Measurements from ENCODE around the gene ELMO1. TPM values are rescaled to one million over a fixed set of nuclear protein-coding genes. Genes with fewer than 3 reads are reported as not detected.

The ELMO1 gene
- total RNA-seq, 1 experiment from 2014 or later, result 8.7 TPM

- Histone ChIP-seq H3K27me3 (ENCODE audit: control insufficient read depth, insufficient read depth, low read length) (no peaks in the 10 kb centered on the region), H3K4me3 (ENCODE audit: insufficient read depth, low read depth, low read length) (no peak overlapping the region), H3K36me3 (replicated peaks; ENCODE audit: control insufficient read depth, insufficient read depth, low read length) (no peaks in the 10 kb centered on the region)
- no peak for DNase-seq
These were observed 115.6 kb downstream of the ELMO1 start for GRCh38 chr7:37333075-37333474.

- DNase-seq, result no peak
- no peaks in the 10 kb centered on the region for H3K27me3 ChIP-seq (ENCODE audit: control insufficient read depth, insufficient read depth, low read length)
- no peaks in the 10 kb centered on the region for H3K36me3 ChIP-seq (replicated peaks; ENCODE audit: control insufficient read depth, insufficient read depth, low read length)
- H3K4me3 ChIP-seq (ENCODE audit: insufficient read depth, low read depth, low read length), result no peak overlapping the region
These were observed 116.2 kb downstream of the ELMO1 start for GRCh38 chr7:37332243-37333016.

- DNase-seq, result no peak
- Histone ChIP-seq H3K4me3 (ENCODE audit: insufficient read depth, low read depth, low read length) (no peak overlapping the region), H3K36me3 (replicated peaks; ENCODE audit: control insufficient read depth, insufficient read depth, low read length) (no peaks in the 10 kb centered on the region), H3K27me3 (ENCODE audit: control insufficient read depth, insufficient read depth, low read length) (no peaks in the 10 kb centered on the region)
These were observed 117.9 kb downstream of the ELMO1 start for GRCh38 chr7:37330775-37331174.

GRCh38 chr7:37329940-37330339 is 118.7 kb downstream of the ELMO1 start:
- Histone ChIP-seq H3K4me3 (ENCODE audit: insufficient read depth, low read depth, low read length) (no peak overlapping the region), H3K27me3 (ENCODE audit: control insufficient read depth, insufficient read depth, low read length) (no peaks in the 10 kb centered on the region), H3K36me3 (replicated peaks; ENCODE audit: control insufficient read depth, insufficient read depth, low read length) (no peaks in the 10 kb centered on the region)
- no peak for DNase-seq

GRCh38 chr7:37327288-37327687 is 121.4 kb downstream of the ELMO1 start:
- Histone ChIP-seq H3K36me3 (replicated peaks; ENCODE audit: control insufficient read depth, insufficient read depth, low read length) (no peaks in the 10 kb centered on the region), H3K4me3 (ENCODE audit: insufficient read depth, low read depth, low read length) (no peak overlapping the region), H3K27me3 (ENCODE audit: control insufficient read depth, insufficient read depth, low read length) (no peaks in the 10 kb centered on the region)
- no peak for DNase-seq

- no peak for DNase-seq
- no peak overlapping the region for H3K4me3 ChIP-seq (ENCODE audit: insufficient read depth, low read depth, low read length)
- H3K36me3 ChIP-seq (replicated peaks; ENCODE audit: control insufficient read depth, insufficient read depth, low read length), result no peaks in the 10 kb centered on the region
- H3K27me3 ChIP-seq (ENCODE audit: control insufficient read depth, insufficient read depth, low read length), result no peaks in the 10 kb centered on the region
These were observed 124.7 kb downstream of the ELMO1 start for GRCh38 chr7:37323966-37324365.

- Histone ChIP-seq H3K4me3 (ENCODE audit: insufficient read depth, low read depth, low read length) (no peak overlapping the region), H3K36me3 (replicated peaks; ENCODE audit: control insufficient read depth, insufficient read depth, low read length) (no peaks in the 10 kb centered on the region), H3K27me3 (ENCODE audit: control insufficient read depth, insufficient read depth, low read length) (no peaks in the 10 kb centered on the region)
- DNase-seq, result no peak
These were observed 125.8 kb downstream of the ELMO1 start for GRCh38 chr7:37322831-37323230.

GRCh38 chr7:37320848-37321468 is 127.7 kb downstream of the ELMO1 start:
- Histone ChIP-seq H3K4me3 (ENCODE audit: insufficient read depth, low read depth, low read length) (no peak overlapping the region), H3K36me3 (replicated peaks; ENCODE audit: control insufficient read depth, insufficient read depth, low read length) (no peaks in the 10 kb centered on the region), H3K27me3 (ENCODE audit: control insufficient read depth, insufficient read depth, low read length) (no peaks in the 10 kb centered on the region)
- no peak for DNase-seq

GRCh38 chr7:37320140-37320847 is 128.4 kb downstream of the ELMO1 start:
- H3K4me3 ChIP-seq (ENCODE audit: insufficient read depth, low read depth, low read length), result no peak overlapping the region
- no peaks in the 10 kb centered on the region for H3K27me3 ChIP-seq (ENCODE audit: control insufficient read depth, insufficient read depth, low read length)
- DNase-seq, result no peak
- H3K36me3 ChIP-seq (replicated peaks; ENCODE audit: control insufficient read depth, insufficient read depth, low read length), result no peaks in the 10 kb centered on the region

- no peak overlapping the region for H3K4me3 ChIP-seq (ENCODE audit: insufficient read depth, low read depth, low read length)
- H3K36me3 ChIP-seq (replicated peaks; ENCODE audit: control insufficient read depth, insufficient read depth, low read length), result no peaks in the 10 kb centered on the region
- H3K27me3 ChIP-seq (ENCODE audit: control insufficient read depth, insufficient read depth, low read length), result no peaks in the 10 kb centered on the region
- no peak for DNase-seq
These were observed 130.1 kb downstream of the ELMO1 start for GRCh38 chr7:37318541-37318940.

- Histone ChIP-seq H3K36me3 (replicated peaks; ENCODE audit: control insufficient read depth, insufficient read depth, low read length) (no peaks in the 10 kb centered on the region), H3K27me3 (ENCODE audit: control insufficient read depth, insufficient read depth, low read length) (no peaks in the 10 kb centered on the region), H3K4me3 (ENCODE audit: insufficient read depth, low read depth, low read length) (no peak overlapping the region)
- DNase-seq, result no peak
These were observed 132.6 kb downstream of the ELMO1 start for GRCh38 chr7:37315772-37316715.

GRCh38 chr7:37312608-37313007 is 136.1 kb downstream of the ELMO1 start:
- DNase-seq, result no peak
- Histone ChIP-seq H3K27me3 (ENCODE audit: control insufficient read depth, insufficient read depth, low read length) (no peaks in the 10 kb centered on the region), H3K36me3 (replicated peaks; ENCODE audit: control insufficient read depth, insufficient read depth, low read length) (no peaks in the 10 kb centered on the region), H3K4me3 (ENCODE audit: insufficient read depth, low read depth, low read length) (no peak overlapping the region)

GRCh38 chr7:37311355-37311754 is 137.3 kb downstream of the ELMO1 start:
- Histone ChIP-seq H3K4me3 (ENCODE audit: insufficient read depth, low read depth, low read length) (no peak overlapping the region), H3K36me3 (replicated peaks; ENCODE audit: control insufficient read depth, insufficient read depth, low read length) (no peaks in the 10 kb centered on the region), H3K27me3 (ENCODE audit: control insufficient read depth, insufficient read depth, low read length) (no peaks in the 10 kb centered on the region)
- DNase-seq, result no peak

GRCh38 chr7:37310327-37311080 is 138.2 kb downstream of the ELMO1 start:
- H3K4me3 ChIP-seq (ENCODE audit: insufficient read depth, low read depth, low read length), result no peak overlapping the region
- no peaks in the 10 kb centered on the region for H3K27me3 ChIP-seq (ENCODE audit: control insufficient read depth, insufficient read depth, low read length)
- no peak for DNase-seq
- H3K36me3 ChIP-seq (replicated peaks; ENCODE audit: control insufficient read depth, insufficient read depth, low read length), result no peaks in the 10 kb centered on the region

Measured in H7 (cell line).